GM12878 (cell line): ENCODE results near the gene PDE9A. TPM values are rescaled to one million over a fixed set of nuclear protein-coding genes. Genes with fewer than 3 reads are reported as not detected.

Experiments
- ATAC-seq: fragments of 200-7000 bp; cut with Tn5 transposase; 3 replicates; pipeline ENCODE4 v1.9.1; 2020; ENCODE audit warnings: mild to moderate bottlenecking, moderate library complexity
- BruUV-seq: library from RNA; stranded (reverse); fragments of 400-500 nt; replicated peaks from 2 replicates; lab custom pipeline; 2021; lab: Mats Ljungman, UMichigan
- CTCF ChIA-PET: fragments of 300-600 bp; sonication (Branson Sonifier 250); formaldehyde crosslinking; extraction: SDS; loops from one replicate; lab custom pipeline; 2021; ENCODE audit warnings: inconsistent platforms; lab: Yijun Ruan, JAX
- POLR2A ChIA-PET: fragments of 350-600 bp; formaldehyde crosslinking; extraction: SDS; loops from one replicate; lab custom pipeline; 2021; ENCODE audit warnings: inconsistent platforms; lab: Charles Lee
- RAD21 ChIA-PET: fragments of 300-600 bp; sonication (Branson Sonifier 250); formaldehyde crosslinking; loops from one replicate; lab custom pipeline; 2023; ENCODE audit warnings: antibody characterized with exemption; ENCODE audit not compliant: unreplicated experiment; lab: Charles Lee
- SMC1A ChIA-PET: fragments of 300-600 bp; sonication (Branson Sonifier 250); formaldehyde crosslinking; loops from one replicate; lab custom pipeline; 2023; ENCODE audit not compliant: unreplicated experiment, uncharacterized antibody; lab: Charles Lee
- DNase-seq: peaks from one replicate; pipeline ENCODE4 v3.0.0-alpha.2; 2011; ENCODE audit warnings: low read depth, low spot score
- FAIRE-seq: peaks from 3 replicates; lab custom pipeline; 2011; peaks lifted over from hg19 to GRCh38; lab: Jason Lieb, UNC
- H2AFZ ChIP-seq: 2 replicates; pipeline ENCODE4 v1.6.0; 2011; ENCODE audit warnings: low read depth, low read length, control low read depth; ENCODE audit not compliant: control insufficient read depth
- H3K27ac ChIP-seq: 2 replicates; pipeline ENCODE4 v1.5.1; 2011; ENCODE audit warnings: control low read depth; ENCODE audit not compliant: control insufficient read depth, insufficient read depth
- H3K27me3 ChIP-seq, 2 experiments: replicated peaks in 1 of 2; 2 replicates each; pipeline versions ENCODE4 v1.6.0 to v1.6.1; 2011; ENCODE audit warnings: low read length in 1 of 2; ENCODE audit not compliant: control insufficient read depth in 2 of 2, insufficient read depth in 2 of 2
- H3K36me3 ChIP-seq, 2 experiments: 2 replicates each; pipeline ENCODE4 v1.5.1; 2011; ENCODE audit warnings: low read length in 1 of 2; ENCODE audit not compliant: control insufficient read depth in 2 of 2, insufficient read depth in 2 of 2
- H3K4me1 ChIP-seq: 2 replicates; pipeline ENCODE4 v1.6.1; 2011; ENCODE audit warnings: mild to moderate bottlenecking, low read length, moderate library complexity, mixed read lengths; ENCODE audit not compliant: control insufficient read depth, insufficient read depth
- H3K4me2 ChIP-seq: 2 replicates; pipeline ENCODE4 v1.6.0; 2011; ENCODE audit warnings: control low read depth; ENCODE audit not compliant: control insufficient read depth, insufficient read depth
- H3K4me3 ChIP-seq: fragments of 200-600 bp; sonication (generic); 2 replicates; pipeline ENCODE4 v1.5.1; 2016
- H3K79me2 ChIP-seq: 2 replicates; pipeline ENCODE4 v1.6.0; 2011; ENCODE audit warnings: low read length; ENCODE audit not compliant: control insufficient read depth, insufficient read depth
- H3K9ac ChIP-seq: 2 replicates; pipeline ENCODE4 v1.8.0; 2011; ENCODE audit warnings: low read length, control low read depth, mixed read lengths; ENCODE audit not compliant: control insufficient read depth, insufficient read depth
- H3K9me3 ChIP-seq: replicated peaks from 3 replicates; pipeline ENCODE4 v1.5.1; 2011; ENCODE audit warnings: mild to moderate bottlenecking, low read length; ENCODE audit not compliant: control insufficient read depth, insufficient read depth
- H4K20me1 ChIP-seq: 2 replicates; pipeline ENCODE4 v1.6.0; 2011; ENCODE audit not compliant: control insufficient read depth, insufficient read depth
- ASH2L ChIP-seq: fragments of 300-600, 200-600 bp; sonication (generic); IDR thresholded peaks from 2 replicates; pipeline ENCODE4 v1.6.1; 2017; ENCODE audit warnings: low read depth, mild to moderate bottlenecking, borderline replicate concordance
- CBX3 ChIP-seq: fragments of 200-600 bp; sonication (generic); IDR thresholded peaks from 2 replicates; pipeline ENCODE4 v1.6.1; 2016; ENCODE audit warnings: low read depth, borderline replicate concordance
- CREM ChIP-seq: IDR thresholded peaks from 2 replicates; pipeline ENCODE4 v1.6.1; 2014; ENCODE audit warnings: antibody characterized with exemption, low read depth
- E4F1 ChIP-seq: fragments of 450-650 bp; IDR thresholded peaks from 2 replicates; pipeline ENCODE4 v1.6.1; 2018; ENCODE audit warnings: borderline replicate concordance, mild to moderate bottlenecking; ENCODE audit not compliant: partially characterized antibody
- EGR1 ChIP-seq, 2 experiments: IDR thresholded peaks; 1 replicate in 1 of 2; 2 replicates in 1 of 2; pipeline ENCODE4 v1.6.1; 2011 to 2012; ENCODE audit warnings: low read depth in 2 of 2, low read length in 2 of 2, borderline replicate concordance in 1 of 2, mild to moderate bottlenecking in 1 of 2, moderate library complexity in 1 of 2
- FOXM1 ChIP-seq: IDR thresholded peaks from 2 replicates; pipeline ENCODE4 v1.6.1; 2012; ENCODE audit warnings: low read depth, mild to moderate bottlenecking, inconsistent platforms, low read length, moderate library complexity
- GATAD2B ChIP-seq: fragments of 450-650 bp; conservative IDR thresholded peaks from 2 replicates; pipeline ENCODE4 v1.6.1; 2017; ENCODE audit warnings: low read depth, mild to moderate bottlenecking, moderate library complexity
- HDGF ChIP-seq: fragments of 450-650 bp; IDR thresholded peaks from 2 replicates; pipeline ENCODE4 v1.6.1; 2016; ENCODE audit warnings: antibody characterized with exemption
- IRF3 ChIP-seq: fragments of 450-650 bp; IDR thresholded peaks from 2 replicates; pipeline ENCODE4 v1.6.1; 2014; ENCODE audit warnings: mild to moderate bottlenecking
- KLF5 ChIP-seq: fragments of 450-650 bp; IDR thresholded peaks from 2 replicates; pipeline ENCODE4 v1.6.1; 2014; ENCODE audit warnings: mild to moderate bottlenecking; ENCODE audit not compliant: partially characterized antibody
- NRF1 ChIP-seq: conservative IDR thresholded peaks from 2 replicates; pipeline ENCODE4 v1.6.1; 2011; ENCODE audit warnings: mild to moderate bottlenecking, low read depth, low read length, improper control_type of control experiment
- RUNX3 ChIP-seq: IDR thresholded peaks from 2 replicates; pipeline ENCODE4 v1.6.1; 2012; ENCODE audit warnings: low read length, inconsistent platforms
- SIN3A ChIP-seq: IDR thresholded peaks from 2 replicates; pipeline ENCODE4 v1.6.1; 2012; ENCODE audit warnings: low read depth, low read length, improper control_type of control experiment
- SUZ12 ChIP-seq: fragments of 200-600 bp; sonication (generic); IDR thresholded peaks from one replicate; pipeline ENCODE4 v1.6.1; 2018; ENCODE audit warnings: antibody characterized with exemption, mild to moderate bottlenecking; ENCODE audit not compliant: unreplicated experiment
- TBL1XR1 ChIP-seq: IDR thresholded peaks from 2 replicates; pipeline ENCODE4 v1.6.1; 2012; ENCODE audit warnings: low read depth, low read length, improper control_type of control experiment
- USF1 ChIP-seq: IDR thresholded peaks from 2 replicates; pipeline ENCODE4 v1.6.1; 2011; ENCODE audit warnings: borderline replicate concordance, low read depth, mild to moderate bottlenecking, moderate library complexity, mixed read lengths, low read length; ENCODE audit not compliant: insufficient read depth; ENCODE audit errors: extremely low read length
- ZBTB40 ChIP-seq: fragments of 450-650 bp; IDR thresholded peaks from 2 replicates; pipeline ENCODE4 v1.6.1; 2016; ENCODE audit warnings: mild to moderate bottlenecking, moderate library complexity, borderline replicate concordance
- ZNF274 ChIP-seq: IDR thresholded peaks from one replicate; pipeline ENCODE4 v1.8.0; 2011; ENCODE audit not compliant: insufficient read length, insufficient read depth
- WGBS: methylation state at CpG from one replicate; pipeline ENCODE4 v1.1.6; 2016; ENCODE audit warnings: low lambda C conversion rate; ENCODE audit not compliant: insufficient replicate concordance, insufficient coverage; ENCODE audit errors: missing lambda C conversion rate; 5-methylcytosine and 5-hydroxymethylcytosine counted together
- in situ Hi-C: fragments of 300-500 bp; cut with MboI; formaldehyde crosslinking; loops from 9 replicates; pipeline ENCODE4 v1.14.3; 2018; ENCODE audit warnings: mixed read lengths
- intact Hi-C: fragments of 100-400 bp; cut with micrococcal nuclease; formaldehyde crosslinking; loops from one replicate; pipeline ENCODE4 v1.14.2; 2022; ENCODE audit not compliant: unreplicated experiment
- polyA plus RNA-seq, 11 experiments: library from polyadenylated mRNA; depleted of rRNA in 4 of 11; unstranded in 6 of 11; stranded (reverse) in 5 of 11; fragments of >200 nt; fragmentation: Nextera tagmentation in 4 of 11; fragmentation: Illumina TruSeq in 1 of 11; extraction: Ambion mirVana in 4 of 11; extraction: Trizol in 1 of 11; gene quantifications; 1 replicate in 1 of 11; 2 replicates in 10 of 11; pipeline versions ENCODE4 v1.2.1 to v1.2.3, GENCODE V29; 2011 to 2016; ENCODE audit warnings: inconsistent platforms in 2 of 11, missing spikeins in 2 of 11, low read depth in 1 of 11
- total RNA-seq, 4 experiments: library from RNA; depleted of rRNA in 3 of 4; stranded (reverse); fragments of >200 nt in 3 of 4; fragmentation: Illumina TruSeq in 1 of 4; extraction: Trizol in 1 of 4; gene quantifications; 2 replicates each; pipeline versions ENCODE4 v1.2.1 to v1.2.3, GENCODE V29; 2013 to 2021

PDE9A gene
- total and polyA plus RNA-seq, 10 of the 15 experiments (the other 5 are each of a cell fraction or from before 2014, with no cell fraction given): 0.08 to 0.45 (median 0.20) TPM; not detected in 1

- ChIA-PET SMC1A (no interaction called here), RAD21 (no interaction called here), POLR2A (no interaction called here), CTCF (no interaction called here)
- H4K20me1 ChIP-seq: no peaks in the 10 kb centered on the region
- FAIRE-seq (no peak), ATAC-seq (no peak), DNase-seq (no peak)
- no TSS peak for BruUV-seq
- H3K4me3 ChIP-seq: no peak overlapping the region
- no peaks in the 10 kb centered on the region; the same call in 2 of the 3 replicates for H3K9me3 ChIP-seq
- no peak overlapping the region for H3K27ac ChIP-seq
- H3K36me3 ChIP-seq: no peaks in the 10 kb centered on the region
- no peaks in the 10 kb centered on the region for H3K4me1 ChIP-seq
- no peak overlapping the region for H2AFZ ChIP-seq
- no peak overlapping the region for H3K4me2 ChIP-seq
- peaks cover 0 to 1% of the 10 kb centered on the region in 2 experiments; a peak in 2 of 4 replicates for H3K27me3 ChIP-seq
- H3K9ac ChIP-seq: no peak overlapping the region
- in situ Hi-C loops (no loop called here), intact Hi-C loops (no loop called here)
- H3K79me2 ChIP-seq: no peaks in the 10 kb centered on the region
- WGBS: 31% methylated on average over 8 of the region's 8 CpGs
- TF ChIP-seq FOXM1 (no peak), IRF3 (no peak), EGR1 (IDR thresholded peaks at IDR 0.05; ENCODE audit: borderline replicate concordance in 1 of 2, low read depth in 2 of 2, low read length in 2 of 2) (no peak), ASH2L (no peak), TBL1XR1 (no peak), RUNX3 (no peak), CREM (no peak), ZBTB40 (no peak), SUZ12 (no peak), CBX3 (no peak), SIN3A (no peak), ZNF274 (no peak), KLF5 (no peak), GATAD2B (no peak), E4F1 (no peak), USF1 (no peak), NRF1 (no peak), HDGF (no peak)
These were observed 114.1 kb downstream of the PDE9A start for GRCh38 chr21:42767561-42767835.
